Neural progenitor cell (in vitro differentiated cells): ENCODE measurements around the gene TWIST2.

ENCODE experiments used
- EZH2 ChIP-seq: fragments of 200-600 bp; sonication (generic); IDR thresholded peaks from 2 replicates; pipeline ENCODE4 v1.6.1; 2017; ENCODE audit warnings: antibody characterized with exemption, mild to moderate bottlenecking, moderate library complexity
- TF ChIP-seq, protein P1 (sequence below): fragments of 200-600 bp; sonication (generic); IDR thresholded peaks from 2 replicates; pipeline ENCODE4 v1.5.1; 2017; ENCODE audit warnings: antibody characterized with exemption, mild to moderate bottlenecking

DNA sequence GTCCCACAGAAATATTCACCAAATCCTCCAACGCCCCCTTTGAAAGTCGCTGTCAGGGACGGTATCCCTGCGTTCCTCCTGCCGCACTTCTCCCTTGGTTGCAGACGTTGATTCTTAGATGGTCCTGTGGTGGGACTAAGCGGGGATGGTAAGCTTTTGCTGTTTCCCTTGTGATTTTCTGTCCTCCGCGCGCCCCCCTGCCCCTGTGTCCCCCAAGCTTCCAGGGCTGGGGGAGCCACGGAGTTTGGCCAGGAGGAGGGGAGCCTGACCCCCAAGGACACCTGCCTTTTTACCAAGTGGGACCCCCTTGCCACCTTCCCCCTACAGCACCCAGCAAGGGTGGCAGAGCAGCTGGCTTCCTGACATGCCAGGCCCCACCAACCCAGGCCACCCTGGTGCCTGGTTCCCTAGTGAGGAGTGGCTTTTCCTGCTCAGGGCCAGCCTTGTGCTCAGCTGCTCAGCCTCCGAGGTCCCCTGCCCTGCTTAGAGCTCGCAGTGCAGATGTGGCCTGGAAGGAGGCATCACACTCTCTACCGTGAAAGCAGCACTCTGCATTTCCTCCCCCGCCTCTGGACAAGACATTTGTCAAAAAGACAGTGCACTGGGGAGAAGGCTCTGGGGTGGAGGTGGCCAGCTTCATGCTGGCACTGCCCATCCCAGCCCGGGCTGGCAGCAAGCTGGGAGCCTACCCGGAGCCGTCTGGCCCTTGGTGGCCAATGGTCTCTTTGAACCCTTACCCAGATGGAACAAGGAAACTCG is 49.4 kb downstream of the TWIST2 start:
- TF ChIP-seq, protein P1, sequence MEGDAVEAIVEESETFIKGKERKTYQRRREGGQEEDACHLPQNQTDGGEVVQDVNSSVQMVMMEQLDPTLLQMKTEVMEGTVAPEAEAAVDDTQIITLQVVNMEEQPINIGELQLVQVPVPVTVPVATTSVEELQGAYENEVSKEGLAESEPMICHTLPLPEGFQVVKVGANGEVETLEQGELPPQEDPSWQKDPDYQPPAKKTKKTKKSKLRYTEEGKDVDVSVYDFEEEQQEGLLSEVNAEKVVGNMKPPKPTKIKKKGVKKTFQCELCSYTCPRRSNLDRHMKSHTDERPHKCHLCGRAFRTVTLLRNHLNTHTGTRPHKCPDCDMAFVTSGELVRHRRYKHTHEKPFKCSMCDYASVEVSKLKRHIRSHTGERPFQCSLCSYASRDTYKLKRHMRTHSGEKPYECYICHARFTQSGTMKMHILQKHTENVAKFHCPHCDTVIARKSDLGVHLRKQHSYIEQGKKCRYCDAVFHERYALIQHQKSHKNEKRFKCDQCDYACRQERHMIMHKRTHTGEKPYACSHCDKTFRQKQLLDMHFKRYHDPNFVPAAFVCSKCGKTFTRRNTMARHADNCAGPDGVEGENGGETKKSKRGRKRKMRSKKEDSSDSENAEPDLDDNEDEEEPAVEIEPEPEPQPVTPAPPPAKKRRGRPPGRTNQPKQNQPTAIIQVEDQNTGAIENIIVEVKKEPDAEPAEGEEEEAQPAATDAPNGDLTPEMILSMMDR, result no peak
- no peak for TF ChIP-seq EZH2
